Measurements from ENCODE around the gene ASB3.

DNA sequence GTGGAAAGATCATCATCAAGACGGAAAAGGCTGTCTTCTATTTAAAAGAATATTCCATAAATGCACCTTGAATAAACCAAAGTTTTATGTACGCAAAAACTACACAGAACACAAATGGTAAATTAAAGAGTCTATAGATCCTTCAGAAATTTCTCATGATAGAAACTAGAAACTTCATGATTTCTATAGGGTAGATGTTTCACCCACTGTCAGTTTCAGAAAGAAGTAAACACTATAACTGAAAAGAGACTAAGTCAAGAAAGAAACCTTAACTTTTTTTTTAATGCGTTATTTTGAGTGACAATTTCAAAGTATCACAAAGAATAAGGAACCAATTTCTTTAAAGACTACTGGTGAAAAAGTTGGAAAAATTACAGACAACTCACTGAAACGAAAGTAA lies 61.1 kb downstream of the ASB3 start:
- TF ChIP-seq CTCF (IDR thresholded peaks at IDR 0.05) (no peak), POLR2A (IDR thresholded peaks at IDR 0.05) (no peak)
